Measurements from ENCODE around the gene OVOL1.

DNA sequence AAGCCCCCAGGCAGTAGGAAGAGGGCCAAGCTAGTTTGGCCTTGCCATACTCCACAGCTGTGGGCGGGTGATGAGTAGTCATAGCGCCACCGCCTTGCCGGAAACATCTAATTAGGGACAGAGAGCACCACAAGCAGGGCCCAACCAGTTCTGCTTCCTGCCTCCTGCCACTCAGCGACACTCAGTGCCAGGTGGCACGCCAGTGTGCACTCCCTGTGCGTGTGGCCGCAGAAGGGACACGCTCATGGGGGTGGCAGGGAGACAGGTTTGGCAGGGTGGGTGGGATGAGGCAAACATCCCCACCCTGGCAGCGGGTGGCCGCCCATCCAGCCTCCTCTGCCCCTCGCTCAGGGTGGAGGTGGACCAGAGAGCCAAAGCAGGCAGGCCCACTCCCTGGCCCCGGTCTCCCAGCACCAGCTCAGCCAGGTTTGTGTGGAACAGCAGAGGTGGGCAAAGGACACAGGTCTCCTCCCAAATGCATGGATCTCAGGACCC lies 4.9 kb downstream of the OVOL1 start:
- TF ChIP-seq POLR2A (IDR thresholded peaks at IDR 0.05) (peak in 1 of 4 donors; percentile 27), EP300 (IDR thresholded peaks at IDR 0.05) (no peak)

All from upper lobe of left lung (tissue), 4 donors.